A549 (cell line): ENCODE measurements around the gene TNNT2. TPM values are rescaled to one million over a fixed set of nuclear protein-coding genes. Genes with fewer than 3 reads are reported as not detected.

Experiments used
- ATAC-seq, 2 experiments: fragments of 200-7000 bp in 1 of 2; fragments of >200 bp in 1 of 2; cut with Nextera tagmentation in 1 of 2; cut with Tn5 transposase in 1 of 2; 3 replicates each; pipeline versions ENCODE4 v1.8.0 to v1.9.1; 2018 to 2020; ENCODE audit warnings: mild to moderate bottlenecking in 1 of 2, moderate library complexity in 1 of 2
- CTCF ChIA-PET: fragments of 300-600 bp; sonication (Branson Sonifier 250); formaldehyde crosslinking; extraction: SDS; loops from one replicate; lab custom pipeline; 2021; ENCODE audit warnings: antibody characterized with exemption, inconsistent platforms; lab: Yijun Ruan, JAX
- POLR2A ChIA-PET: fragments of 350-600 bp; formaldehyde crosslinking; extraction: SDS; loops from one replicate; lab custom pipeline; 2021; ENCODE audit warnings: antibody characterized with exemption, inconsistent platforms; lab: Yijun Ruan, JAX
- DNase-seq, 2 experiments: peaks; one replicate each; pipeline versions ENCODE4 v3.0.0 to v3.0.0-alpha.2; 2011 to 2016; ENCODE audit warnings: low read depth in 1 of 2, low spot score in 1 of 2
- FAIRE-seq: peaks from 2 replicates; lab custom pipeline; 2011; peaks lifted over from hg19 to GRCh38; lab: Jason Lieb, UNC
- H3K27ac ChIP-seq, 2 experiments: fragments of >200 bp; sonication (Bioruptor Twin); formaldehyde crosslinking; 3 replicates each; pipeline ENCODE4 v1.5.1; 2016 to 2017
- H3K4me1 ChIP-seq: fragments of >200 bp; sonication (Bioruptor Twin); formaldehyde crosslinking; 3 replicates; pipeline ENCODE4 v1.6.1; 2016
- H3K4me2 ChIP-seq: fragments of >200 bp; sonication (Bioruptor Twin); formaldehyde crosslinking; 3 replicates; pipeline ENCODE4 v1.6.1; 2016
- H3K4me3 ChIP-seq: fragments of >200 bp; sonication (Bioruptor Twin); formaldehyde crosslinking; 3 replicates; pipeline ENCODE4 v1.5.1; 2016
- H3K9me3 ChIP-seq: fragments of >200 bp; sonication (Bioruptor Twin); formaldehyde crosslinking; 3 replicates; pipeline ENCODE4 v1.6.1; 2016
- CBX8 ChIP-seq: fragments of 200-600 bp; sonication (generic); IDR thresholded peaks from 2 replicates; pipeline ENCODE4 v1.6.1; 2016
- CTCF ChIP-seq: fragments of >200 bp; sonication (Bioruptor Twin); formaldehyde crosslinking; IDR thresholded peaks from 3 replicates; pipeline ENCODE4 v1.5.1; 2016
- EHF ChIP-seq: fragments of 250-450 bp; sonication (Bioruptor Pico); IDR thresholded peaks from 2 replicates; pipeline ENCODE4 v1.5.0; 2020; ENCODE audit warnings: mild to moderate bottlenecking
- EP300 ChIP-seq, 2 experiments: fragments of >200 bp; sonication (Bioruptor Twin); formaldehyde crosslinking; IDR thresholded peaks; 2 replicates in 1 of 2; 3 replicates in 1 of 2; pipeline ENCODE4 v1.6.1; 2016 to 2017
- ESRRA ChIP-seq: fragments of 150-350 bp; IDR thresholded peaks from 2 replicates; pipeline ENCODE4 v1.6.1; 2014; ENCODE audit warnings: mild to moderate bottlenecking, low read length, borderline replicate concordance
- FOSL2 ChIP-seq, 2 experiments: fragments of 450-650 bp in 1 of 2; fragments of >200 bp in 1 of 2; sonication (Bioruptor Twin) in 1 of 2; formaldehyde crosslinking; IDR thresholded peaks; 2 replicates each; pipeline versions ENCODE4 v1.5.0 to v1.6.1; 2016 to 2020; ENCODE audit warnings: mild to moderate bottlenecking in 1 of 2, moderate library complexity in 1 of 2
- GATA3 ChIP-seq: IDR thresholded peaks from 2 replicates; pipeline ENCODE4 v1.6.1; 2012; ENCODE audit warnings: borderline replicate concordance
- HMGXB4 ChIP-seq: fragments of 250-450 bp; sonication (Bioruptor Pico); IDR thresholded peaks from 2 replicates; pipeline ENCODE4 v1.5.0; 2021; ENCODE audit warnings: mild to moderate bottlenecking, moderate library complexity, borderline replicate concordance
- KDM5A ChIP-seq: fragments of 200-600 bp; sonication (generic); IDR thresholded peaks from 2 replicates; pipeline ENCODE4 v1.6.1; 2016; ENCODE audit warnings: antibody characterized with exemption, mild to moderate bottlenecking
- MAX ChIP-seq: IDR thresholded peaks from 2 replicates; pipeline ENCODE4 v1.6.1; 2012
- MYC ChIP-seq: IDR thresholded peaks from 2 replicates; pipeline ENCODE4 v1.6.1; 2012; ENCODE audit warnings: mild to moderate bottlenecking, inconsistent platforms, low read length, improper control_type of control experiment, borderline replicate concordance
- NFE2L2 ChIP-seq: fragments of 150-350 bp; conservative IDR thresholded peaks from 2 replicates; pipeline ENCODE4 v1.6.1; 2014; ENCODE audit warnings: low read length
- NPAS2 ChIP-seq: fragments of 250-450 bp; sonication (Bioruptor Pico); IDR thresholded peaks from 2 replicates; pipeline ENCODE4 v1.8.0; 2022; ENCODE audit warnings: mild to moderate bottlenecking, moderate library complexity, borderline replicate concordance
- RAD21 ChIP-seq, 2 experiments: fragments of >200 bp in 1 of 2; sonication (Bioruptor Twin) in 1 of 2; formaldehyde crosslinking in 1 of 2; IDR thresholded peaks in 1 of 2; conservative IDR thresholded peaks in 1 of 2; 2 replicates in 1 of 2; 3 replicates in 1 of 2; pipeline ENCODE4 v1.6.1; 2012 to 2018; ENCODE audit warnings: inconsistent platforms in 1 of 2
- RNF2 ChIP-seq: fragments of 200-600 bp; sonication (generic); IDR thresholded peaks from 2 replicates; pipeline ENCODE4 v1.6.1; 2016; ENCODE audit warnings: low read depth, mild to moderate bottlenecking, antibody characterized with exemption, moderate library complexity, borderline replicate concordance
- SMC3 ChIP-seq: fragments of >200 bp; sonication (Bioruptor Twin); formaldehyde crosslinking; IDR thresholded peaks from 3 replicates; pipeline ENCODE4 v1.6.1; 2018; ENCODE audit warnings: inconsistent platforms
- ZC3H11A ChIP-seq: fragments of 450-650 bp; IDR thresholded peaks from 2 replicates; pipeline ENCODE4 v1.6.1; 2014; ENCODE audit warnings: antibody characterized with exemption, mild to moderate bottlenecking
- ZFP36 ChIP-seq: fragments of 450-650 bp; IDR thresholded peaks from 2 replicates; pipeline ENCODE4 v1.6.1; 2014; ENCODE audit warnings: borderline replicate concordance; ENCODE audit not compliant: partially characterized antibody
- ZNF302 ChIP-seq: fragments of 250-450 bp; sonication (Bioruptor Pico); IDR thresholded peaks from 2 replicates; pipeline ENCODE4 v1.9.0; 2021; ENCODE audit warnings: inconsistent platforms, mild to moderate bottlenecking, moderate library complexity
- ZSCAN20 ChIP-seq: fragments of 250-450 bp; sonication (Bioruptor Pico); IDR thresholded peaks from 2 replicates; pipeline ENCODE4 v1.8.0; 2022; ENCODE audit warnings: mild to moderate bottlenecking, moderate library complexity
- WGBS: methylation state at CpG from one replicate; pipeline ENCODE4 v1.1.6; 2017; ENCODE audit errors: missing lambda C conversion rate; 5-methylcytosine and 5-hydroxymethylcytosine counted together
- polyA plus RNA-seq, 4 experiments: library from polyadenylated mRNA; depleted of rRNA in 3 of 4; stranded (reverse); fragments of >200 nt; fragmentation: RNase III in 1 of 4; extraction: RNeasy Plus Mini Kit Qiagen cat#74134 plus additional on column Dnase treatment in 1 of 4; gene quantifications; 2 replicates in 3 of 4; 3 replicates in 1 of 4; pipeline ENCODE4 v1.2.3, GENCODE V29; 2011 to 2017

The TNNT2 gene
- polyA plus RNA-seq, 2 of the 4 experiments (the other 2 are of a cell fraction) = 0.09 TPM; not detected in 1

- no peak for TF ChIP-seq EP300 (IDR thresholded peaks at IDR 0.05)
- peak; percentile 73 for TF ChIP-seq SMC3
- peak; percentile 54 for TF ChIP-seq CTCF
- TF ChIP-seq RAD21 (conservative IDR thresholded peaks at IDR 0.05 in 1 of 2, IDR thresholded peaks at IDR 0.05 in 1 of 2) = peak; percentile 65 to 66
- ChIA-PET CTCF (interaction anchor here (0.6 to 7.7 kb wide), 40 partner anchors 12 to 303 kb away, joined by 3 to 196 read pairs (median 5); no protein-coding TSS in a partner anchor), POLR2A (interaction anchor here (0.6 kb wide), 1 partner anchor 53 kb away, joined by 4 read pairs; no protein-coding TSS in a partner anchor)
- ATAC-seq = peak; percentile 52 to 76; a peak in 4 of 6 replicates
- WGBS = 40% methylated on average over 4 of the region's 5 CpGs
- Histone ChIP-seq H3K9me3 (peaks cover 9% of the 10 kb centered on the region; the same call in 2 of the 3 replicates), H3K4me2 (no peak overlapping the region), H3K4me1 (0 out of 3 replicates have a peak, but pooled peaks cover 4% of the 10 kb centered on the region), H3K4me3 (no peak overlapping the region), H3K27ac (no peak overlapping the region)
- peak; percentile 63 to 73 for DNase-seq
- no peak for FAIRE-seq
Observed at GRCh38 chr1:201346337-201346939, 31.0 kb downstream of the TNNT2 start.

GRCh38 chr1:201345081-201345355 is 32.5 kb downstream of the TNNT2 start:
- H3K9me3 ChIP-seq = peaks cover 17% of the 10 kb centered on the region; the same call in 2 of the 3 replicates
- 72% methylated on average over 5 of the region's 5 CpGs for WGBS
- ChIA-PET POLR2A (no interaction called here), CTCF (interaction anchor here (1.2 to 7.7 kb wide), 13 partner anchors 11 to 168 kb away, joined by 3 to 196 read pairs (median 25); no protein-coding TSS in a partner anchor)
- H3K27ac ChIP-seq = no peak overlapping the region
- no peak for FAIRE-seq
- H3K4me3 ChIP-seq = no peak overlapping the region
- ATAC-seq = no peak
- no peak for DNase-seq
- 0 out of 3 replicates have a peak, but pooled peaks cover 4% of the 10 kb centered on the region for H3K4me1 ChIP-seq
- TF ChIP-seq KDM5A (no peak), RNF2 (no peak), ZC3H11A (no peak), ESRRA (no peak), CBX8 (no peak), ZSCAN20 (CRISPR knock-in tag) (no peak), NPAS2 (CRISPR knock-in tag) (no peak), ZFP36 (no peak), NFE2L2 (no peak), GATA3 (no peak), HMGXB4 (CRISPR knock-in tag) (no peak), FOSL2 (IDR thresholded peaks at IDR 0.05) (no peak), FOSL2 (CRISPR knock-in tag; IDR thresholded peaks at IDR 0.05) (no peak), EHF (CRISPR knock-in tag) (no peak), SMC3 (no peak), ZNF302 (CRISPR knock-in tag) (no peak), MYC (no peak), MAX (no peak)
- H3K4me2 ChIP-seq = no peak overlapping the region
